NCI-H510A (cell line): Measurements from ENCODE around the gene ESX1.
"Not testable (repeated sequence)": the region's sequence is repeated elsewhere in the genome, so short reads cannot be mapped to it uniquely, and the experiment has no call there.

ENCODE experiments used
- DNase-seq: peaks from one replicate; lab custom pipeline; 2025; lab: John Stamatoyannopoulos, UW

The ESX1 gene

GRCh38 chrX:104254442-104255115, at the start of gene ESX1:
TSS of gene ESX1 (minus strand) at chrX:104254933. CDS start at chrX:104254849, 84 bp downstream.
- DNase-seq, result no peak

GRCh38 chrX:104295636-104296035, 40.9 kb upstream of the ESX1 start:
- DNase-seq, result no peak

- DNase-seq, result no peak
Measured at GRCh38 chrX:104288961-104289360, 34.2 kb upstream of the ESX1 start.

GRCh38 chrX:104288269-104288668, 33.5 kb upstream of the ESX1 start:
- DNase-seq, result no peak

GRCh38 chrX:104285201-104285600, 30.5 kb upstream of the ESX1 start:
- DNase-seq, result no peak

- DNase-seq, result no peak
Measured at GRCh38 chrX:104284507-104284906, 29.8 kb upstream of the ESX1 start.

GRCh38 chrX:104282166-104282725, 27.5 kb upstream of the ESX1 start:
- no peak for DNase-seq

- no peak for DNase-seq
Measured at GRCh38 chrX:104281564-104281963, 26.8 kb upstream of the ESX1 start.

GRCh38 chrX:104280609-104281008, 25.9 kb upstream of the ESX1 start:
- no peak for DNase-seq

- no peak for DNase-seq
Measured at GRCh38 chrX:104270916-104271512, 16.3 kb upstream of the ESX1 start.

GRCh38 chrX:104270212-104270611, 15.5 kb upstream of the ESX1 start:
- no peak for DNase-seq

- DNase-seq, result no peak
Measured at GRCh38 chrX:104255465-104255864, 732 bp upstream of the ESX1 start.

GRCh38 chrX:104253567-104254441, 929 bp downstream of the ESX1 start:
- DNase-seq, result no peak

GRCh38 chrX:104250470-104250869, 4.3 kb downstream of the ESX1 start:
- no peak for DNase-seq

- DNase-seq, result not testable (repeated sequence)
Measured at GRCh38 chrX:104230060-104230459, 24.7 kb downstream of the ESX1 start.

GRCh38 chrX:104211187-104211586, 43.5 kb downstream of the ESX1 start:
- no peak for DNase-seq

- DNase-seq, result no peak
Measured at GRCh38 chrX:104205548-104205947, 49.2 kb downstream of the ESX1 start.
